MM.1S (cell line): ENCODE measurements around the gene IL20RB.

Experiments
- DNase-seq: peaks from one replicate; pipeline ENCODE4 v3.0.0-alpha.2; 2015
- H2AFZ ChIP-seq: fragments of 300-600 bp; sonication (generic); 2 replicates; pipeline ENCODE4 v1.6.0; 2016; ENCODE audit warnings: antibody characterized with exemption, low read length
- H3F3A ChIP-seq: fragments of 300-600 bp; sonication (generic); 2 replicates; pipeline ENCODE4 v1.6.1; 2016; ENCODE audit warnings: mild to moderate bottlenecking, antibody characterized with exemption, low read length, moderate library complexity, mixed read lengths; ENCODE audit not compliant: insufficient read depth
- H3K27ac ChIP-seq: fragments of 300-600 bp; sonication (generic); 2 replicates; pipeline ENCODE4 v1.5.1; 2016; ENCODE audit warnings: mild to moderate bottlenecking, low read length
- H3K27me3 ChIP-seq: fragments of 300-600 bp; sonication (generic); replicated peaks from 2 replicates; pipeline ENCODE4 v1.6.0; 2016; ENCODE audit warnings: low read length; ENCODE audit not compliant: insufficient read depth
- H3K36me3 ChIP-seq: fragments of 300-600 bp; sonication (generic); replicated peaks from 2 replicates; pipeline ENCODE4 v1.6.1; 2016; ENCODE audit warnings: mild to moderate bottlenecking, low read length, mixed read lengths; ENCODE audit not compliant: insufficient read depth
- H3K4me1 ChIP-seq: fragments of 300-600 bp; sonication (generic); 2 replicates; pipeline ENCODE4 v1.6.1; 2016; ENCODE audit warnings: low read length, mixed read lengths
- H3K4me2 ChIP-seq: fragments of 300-600 bp; sonication (generic); 2 replicates; pipeline ENCODE4 v1.6.0; 2016; ENCODE audit warnings: low read depth, low read length
- H3K4me3 ChIP-seq: fragments of 300-600 bp; sonication (generic); 2 replicates; pipeline ENCODE4 v1.5.1; 2016; ENCODE audit warnings: low read length, mixed read lengths
- H3K79me2 ChIP-seq: fragments of 300-600 bp; sonication (generic); 2 replicates; pipeline ENCODE4 v1.6.1; 2016; ENCODE audit warnings: mixed run types, low read length, mixed read lengths
- H3K9ac ChIP-seq: fragments of 300-600 bp; sonication (generic); 2 replicates; pipeline ENCODE4 v1.6.1; 2016; ENCODE audit warnings: low read length, mixed read lengths
- H3K9me2 ChIP-seq: fragments of 300-600 bp; sonication (generic); replicated peaks from 2 replicates; pipeline ENCODE4 v1.6.1; 2016; ENCODE audit warnings: mild to moderate bottlenecking, low read length, mixed read lengths; ENCODE audit not compliant: insufficient read depth
- H3K9me3 ChIP-seq: fragments of 300-600 bp; sonication (generic); replicated peaks from 2 replicates; pipeline ENCODE4 v1.6.1; 2016; ENCODE audit warnings: mild to moderate bottlenecking, low read length, mixed read lengths; ENCODE audit not compliant: insufficient read depth
- H4K20me1 ChIP-seq: fragments of 300-600 bp; sonication (generic); 2 replicates; pipeline ENCODE4 v1.6.1; 2016; ENCODE audit warnings: mild to moderate bottlenecking, low read length, moderate library complexity, mixed read lengths; ENCODE audit not compliant: insufficient read depth
- EZH2 ChIP-seq: fragments of 300-600 bp; sonication (generic); optimal IDR thresholded peaks from 2 replicates; pipeline ENCODE3; 2017; ENCODE audit warnings: low read depth, mild to moderate bottlenecking, antibody characterized with exemption, low read length, mixed read lengths
- EZH2phosphoT487 ChIP-seq: fragments of 300-600 bp; sonication (generic); IDR thresholded peaks from 2 replicates; pipeline ENCODE4 v1.6.1; 2018; ENCODE audit warnings: antibody characterized with exemption, low read length
- TF ChIP-seq, protein P1 (sequence below): fragments of 300-600 bp; sonication (generic); IDR thresholded peaks from 2 replicates; pipeline ENCODE4 v1.5.1; 2016; ENCODE audit warnings: antibody characterized with exemption, low read length, mixed read lengths

Gene IL20RB, protein sequence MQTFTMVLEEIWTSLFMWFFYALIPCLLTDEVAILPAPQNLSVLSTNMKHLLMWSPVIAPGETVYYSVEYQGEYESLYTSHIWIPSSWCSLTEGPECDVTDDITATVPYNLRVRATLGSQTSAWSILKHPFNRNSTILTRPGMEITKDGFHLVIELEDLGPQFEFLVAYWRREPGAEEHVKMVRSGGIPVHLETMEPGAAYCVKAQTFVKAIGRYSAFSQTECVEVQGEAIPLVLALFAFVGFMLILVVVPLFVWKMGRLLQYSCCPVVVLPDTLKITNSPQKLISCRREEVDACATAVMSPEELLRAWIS

DNA sequence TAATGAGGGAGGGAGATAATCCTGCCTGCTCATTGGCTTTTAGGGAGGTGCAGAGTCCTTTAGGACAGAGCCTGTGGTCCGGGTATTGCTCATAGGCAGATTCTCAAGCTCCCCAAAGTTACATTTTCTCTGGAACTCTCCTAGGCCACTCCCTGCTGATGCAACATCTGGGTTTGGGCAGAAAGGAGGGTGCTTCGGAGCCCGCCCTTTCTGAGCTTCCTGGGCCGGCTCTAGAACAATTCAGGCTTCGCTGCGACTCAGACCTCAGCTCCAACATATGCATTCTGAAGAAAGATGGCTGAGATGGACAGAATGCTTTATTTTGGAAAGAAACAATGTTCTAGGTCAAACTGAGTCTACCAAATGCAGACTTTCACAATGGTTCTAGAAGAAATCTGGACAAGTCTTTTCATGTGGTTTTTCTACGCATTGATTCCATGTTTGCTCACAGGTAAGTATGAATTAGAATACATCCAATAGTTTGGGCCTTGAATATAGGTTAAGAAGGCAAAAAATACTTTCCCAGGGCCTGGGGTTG, at the start of gene IL20RB:
IL20RB (plus strand) TSS at position 233 of the 538 bp plus-strand sequence; CDS start at position 364, 131 bp downstream.
- Histone ChIP-seq H2AFZ (no peak within 1 kb of the TSS), H3K4me1 (no peaks in the 10 kb centered on the region), H3K9me3 (no peaks in the 10 kb centered on the region), H3K36me3 (no peaks in the 10 kb centered on the region), H3K4me2 (no peak within 1 kb of the TSS), H3K4me3 (no peak within 1 kb of the TSS), H3K9ac (no peak within 1 kb of the TSS), H3K27ac (no peak within 1 kb of the TSS), H3K9me2 (no peaks in the 10 kb centered on the region), H3F3A (no peaks in the 10 kb centered on the region), H4K20me1 (no peaks in the 10 kb centered on the region), H3K27me3 (no peaks in the 10 kb centered on the region), H3K79me2 (no peaks in the 10 kb centered on the region)
- no peak for DNase-seq
- no peak for TF ChIP-seq EZH2phosphoT487
- TF ChIP-seq, protein P1, sequence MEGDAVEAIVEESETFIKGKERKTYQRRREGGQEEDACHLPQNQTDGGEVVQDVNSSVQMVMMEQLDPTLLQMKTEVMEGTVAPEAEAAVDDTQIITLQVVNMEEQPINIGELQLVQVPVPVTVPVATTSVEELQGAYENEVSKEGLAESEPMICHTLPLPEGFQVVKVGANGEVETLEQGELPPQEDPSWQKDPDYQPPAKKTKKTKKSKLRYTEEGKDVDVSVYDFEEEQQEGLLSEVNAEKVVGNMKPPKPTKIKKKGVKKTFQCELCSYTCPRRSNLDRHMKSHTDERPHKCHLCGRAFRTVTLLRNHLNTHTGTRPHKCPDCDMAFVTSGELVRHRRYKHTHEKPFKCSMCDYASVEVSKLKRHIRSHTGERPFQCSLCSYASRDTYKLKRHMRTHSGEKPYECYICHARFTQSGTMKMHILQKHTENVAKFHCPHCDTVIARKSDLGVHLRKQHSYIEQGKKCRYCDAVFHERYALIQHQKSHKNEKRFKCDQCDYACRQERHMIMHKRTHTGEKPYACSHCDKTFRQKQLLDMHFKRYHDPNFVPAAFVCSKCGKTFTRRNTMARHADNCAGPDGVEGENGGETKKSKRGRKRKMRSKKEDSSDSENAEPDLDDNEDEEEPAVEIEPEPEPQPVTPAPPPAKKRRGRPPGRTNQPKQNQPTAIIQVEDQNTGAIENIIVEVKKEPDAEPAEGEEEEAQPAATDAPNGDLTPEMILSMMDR: no peak
- TF ChIP-seq EZH2: no peak

DNA sequence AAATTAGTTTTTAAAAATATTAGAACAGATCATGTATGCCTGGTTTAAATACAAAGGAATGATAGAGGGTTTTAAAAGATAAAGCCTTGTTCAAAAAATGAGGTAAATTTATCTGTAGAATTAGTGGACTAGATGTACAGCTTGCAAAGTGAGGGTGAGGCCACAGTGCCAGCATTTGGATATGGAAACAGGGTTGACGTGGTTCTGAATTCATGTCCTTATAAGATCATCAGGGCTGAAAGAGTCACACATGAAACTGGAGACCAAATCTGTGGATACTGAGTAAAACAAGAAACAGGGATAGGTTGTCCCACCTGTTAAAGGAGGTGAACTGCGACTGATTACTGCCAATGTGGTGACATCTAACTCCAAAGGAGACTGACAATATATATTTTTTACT, 49.5 kb upstream of the IL20RB start:
- TF ChIP-seq EZH2phosphoT487 (no peak), EZH2 (no peak)
- H3K9me2 ChIP-seq: no peaks in the 10 kb centered on the region
- H3K9me3 ChIP-seq: no peaks in the 10 kb centered on the region
- H3K27me3 ChIP-seq: no peaks in the 10 kb centered on the region
- H3F3A ChIP-seq: peaks cover 12% of the 10 kb centered on the region
- H3K4me1 ChIP-seq: peaks cover 14% of the 10 kb centered on the region
- no peak for DNase-seq
- 0 out of 2 replicates have a peak overlapping the region, but pooled peaks have one; percentile 5 for H3K4me3 ChIP-seq
- H4K20me1 ChIP-seq: no peaks in the 10 kb centered on the region
- peaks cover 99% of the 10 kb centered on the region for H3K79me2 ChIP-seq
- no peak overlapping the region for H2AFZ ChIP-seq
- no peaks in the 10 kb centered on the region for H3K36me3 ChIP-seq
- no peak overlapping the region for H3K27ac ChIP-seq
- H3K9ac ChIP-seq: no peak overlapping the region
- peak overlapping the region; percentile 56; the same call in 1 of the 2 replicates for H3K4me2 ChIP-seq

- no peaks in the 10 kb centered on the region for H3K9me3 ChIP-seq
- no peaks in the 10 kb centered on the region for H4K20me1 ChIP-seq
- H3K4me2 ChIP-seq: peak overlapping the region; percentile 56
- TF ChIP-seq EZH2 (no peak), EZH2phosphoT487 (no peak)
- TF ChIP-seq, protein P1: no peak
- DNase-seq: peak; percentile 48
- no peaks in the 10 kb centered on the region for H3K36me3 ChIP-seq
- H3K9ac ChIP-seq: no peak overlapping the region
- H3K27ac ChIP-seq: peak overlapping the region; percentile 27; the same call in 1 of the 2 replicates
- H3F3A ChIP-seq: peaks cover 12% of the 10 kb centered on the region
- no peaks in the 10 kb centered on the region for H3K27me3 ChIP-seq
- no peaks in the 10 kb centered on the region for H3K9me2 ChIP-seq
- no peak overlapping the region for H3K4me3 ChIP-seq
- no peak overlapping the region for H2AFZ ChIP-seq
- peaks cover 97% of the 10 kb centered on the region for H3K79me2 ChIP-seq
- H3K4me1 ChIP-seq: peaks cover 14% of the 10 kb centered on the region
Observed at GRCh38 chr3:136909187-136909586, 48.6 kb upstream of the IL20RB start.

DNA sequence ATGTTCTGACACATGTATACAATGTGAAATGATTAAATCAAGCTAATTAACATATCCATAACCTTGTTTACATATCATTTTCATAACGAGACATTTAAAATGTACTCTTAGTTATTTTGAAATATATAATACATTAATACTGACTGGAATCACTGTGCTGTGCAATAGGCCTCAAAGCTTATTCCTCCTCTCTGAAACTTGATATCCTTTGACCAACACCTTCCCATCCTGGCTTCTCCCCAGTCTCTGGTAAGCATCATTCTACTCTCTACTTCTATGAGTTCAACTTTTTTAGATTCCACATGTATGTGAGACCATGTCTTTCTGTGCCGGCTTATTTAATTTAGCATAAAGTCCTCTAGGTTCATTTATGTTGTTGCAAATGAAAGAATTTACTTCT, 47.1 kb upstream of the IL20RB start:
- H3K4me1 ChIP-seq: peaks cover 14% of the 10 kb centered on the region
- H3K9ac ChIP-seq: no peak overlapping the region
- no peak for DNase-seq
- H4K20me1 ChIP-seq: no peaks in the 10 kb centered on the region
- peaks cover 95% of the 10 kb centered on the region for H3K79me2 ChIP-seq
- H3K27me3 ChIP-seq: no peaks in the 10 kb centered on the region
- no peak for TF ChIP-seq EZH2phosphoT487
- TF ChIP-seq EZH2: no peak
- TF ChIP-seq, protein P1: no peak
- H3K4me3 ChIP-seq: no peak overlapping the region
- no peak overlapping the region for H2AFZ ChIP-seq
- no peaks in the 10 kb centered on the region for H3K9me2 ChIP-seq
- no peak overlapping the region for H3K4me2 ChIP-seq
- peaks cover 12% of the 10 kb centered on the region for H3F3A ChIP-seq
- H3K36me3 ChIP-seq: no peaks in the 10 kb centered on the region
- no peak overlapping the region for H3K27ac ChIP-seq
- H3K9me3 ChIP-seq: no peaks in the 10 kb centered on the region
